CD4-positive, alpha-beta T cell treated with Interleukin-1 beta for 1 hour (primary cell): Measurements from ENCODE around the gene HSPBP1.
A peak's percentile ranks its signal among the peaks of the same experiment; 100 is the strongest.
"Not testable (repeated sequence)": the region's sequence is repeated elsewhere in the genome, so short reads cannot be mapped to it uniquely, and the experiment has no call there.

ENCODE experiments used
- DNase-seq, 2 donors: peaks; one replicate each; pipeline ENCODE4 v3.0.0-alpha.2; 2020 to 2022

The HSPBP1 gene

DNA sequence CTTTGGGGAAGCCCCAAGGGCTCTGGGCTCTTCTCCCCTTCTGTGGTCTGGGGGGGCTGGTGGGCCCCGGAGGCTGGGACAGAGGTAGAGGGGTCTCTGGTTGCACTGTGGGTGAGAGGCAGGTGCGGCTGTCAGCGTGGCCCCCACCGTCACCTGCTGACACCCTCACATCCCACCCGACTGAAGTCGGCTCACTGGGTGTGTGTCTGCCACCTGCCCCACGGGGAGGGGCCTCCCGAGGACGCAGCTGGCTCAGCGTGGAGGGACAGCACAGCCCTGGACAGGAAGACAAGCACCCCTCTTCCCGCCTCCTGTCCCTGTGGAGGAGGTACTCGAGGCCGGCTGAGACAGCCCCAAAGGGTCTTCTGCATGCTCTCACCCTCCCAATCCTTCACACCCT, 49.1 kb downstream of the HSPBP1 start:
- DNase-seq, result no peak

DNA sequence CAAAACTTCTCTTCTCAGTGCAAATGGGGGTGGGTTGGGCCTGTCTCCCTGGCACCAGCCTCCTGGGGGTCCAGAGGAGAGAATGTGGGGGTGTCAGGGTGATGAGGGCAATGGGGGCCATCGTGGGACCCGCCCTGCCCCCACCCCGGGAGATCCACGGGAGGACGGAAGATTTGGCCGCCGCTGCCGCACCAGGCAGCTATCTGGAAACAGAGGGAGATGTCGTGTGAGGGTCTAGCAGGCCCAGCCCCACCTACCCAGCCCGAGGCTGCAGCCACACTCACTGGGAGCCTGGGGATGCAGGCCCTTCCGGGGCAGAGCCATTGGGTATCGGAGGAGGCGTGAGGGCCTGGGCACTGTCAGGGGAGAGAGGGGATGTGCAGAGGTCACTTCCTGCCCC, 49.6 kb downstream of the HSPBP1 start:
- no peak for DNase-seq

DNA sequence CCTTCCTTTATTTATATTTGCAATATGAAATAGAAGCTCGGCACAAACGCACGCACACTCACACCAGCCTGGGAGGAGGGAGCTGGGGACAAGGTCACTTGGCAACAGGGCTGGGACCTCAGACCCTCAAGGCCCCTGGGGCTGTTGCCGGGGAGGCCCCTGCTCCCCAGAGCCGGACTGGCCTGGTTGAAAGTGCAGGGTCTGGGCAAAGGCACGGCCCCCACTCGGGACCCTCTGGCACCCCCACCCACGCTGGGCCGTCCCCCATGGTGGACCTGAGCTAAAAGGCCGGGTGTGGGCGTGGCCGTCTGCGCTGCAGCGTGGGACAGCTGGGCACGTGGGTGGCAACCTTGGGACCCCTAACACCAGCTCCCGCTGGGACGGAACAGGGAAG, 50.1 kb downstream of the HSPBP1 start:
- no peak for DNase-seq

DNA sequence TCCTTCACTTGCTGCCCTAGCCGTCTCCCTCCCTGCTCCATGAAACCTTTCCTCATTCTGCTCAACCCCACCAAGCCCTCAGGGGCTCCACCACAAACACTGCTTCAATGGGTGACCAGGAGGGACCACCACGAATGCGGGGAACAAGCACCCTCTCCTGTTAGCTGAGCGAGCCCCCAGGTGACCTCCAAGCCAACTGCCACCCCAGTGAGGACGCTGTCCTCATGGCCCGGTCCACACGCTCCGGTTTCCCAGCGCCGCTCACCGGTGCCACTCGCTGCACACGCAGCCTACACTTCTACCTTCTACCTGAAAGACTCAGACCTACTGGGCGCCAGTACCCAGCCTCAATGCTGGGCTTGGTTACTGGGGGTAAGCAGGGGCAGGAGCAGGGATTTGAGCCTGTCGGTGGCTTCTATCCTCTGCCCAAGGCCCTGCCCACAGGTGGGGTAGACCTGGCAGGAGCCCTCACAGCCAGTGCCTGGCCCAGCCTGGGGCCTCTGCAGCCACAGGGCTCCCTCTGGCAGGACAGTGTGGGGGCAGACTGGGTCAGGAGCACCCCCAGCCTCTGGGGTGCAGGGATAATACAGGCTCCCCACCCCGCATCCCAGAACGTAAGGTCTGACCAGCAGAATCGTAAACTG, 50.6 kb downstream of the HSPBP1 start:
- no peak for DNase-seq

DNA sequence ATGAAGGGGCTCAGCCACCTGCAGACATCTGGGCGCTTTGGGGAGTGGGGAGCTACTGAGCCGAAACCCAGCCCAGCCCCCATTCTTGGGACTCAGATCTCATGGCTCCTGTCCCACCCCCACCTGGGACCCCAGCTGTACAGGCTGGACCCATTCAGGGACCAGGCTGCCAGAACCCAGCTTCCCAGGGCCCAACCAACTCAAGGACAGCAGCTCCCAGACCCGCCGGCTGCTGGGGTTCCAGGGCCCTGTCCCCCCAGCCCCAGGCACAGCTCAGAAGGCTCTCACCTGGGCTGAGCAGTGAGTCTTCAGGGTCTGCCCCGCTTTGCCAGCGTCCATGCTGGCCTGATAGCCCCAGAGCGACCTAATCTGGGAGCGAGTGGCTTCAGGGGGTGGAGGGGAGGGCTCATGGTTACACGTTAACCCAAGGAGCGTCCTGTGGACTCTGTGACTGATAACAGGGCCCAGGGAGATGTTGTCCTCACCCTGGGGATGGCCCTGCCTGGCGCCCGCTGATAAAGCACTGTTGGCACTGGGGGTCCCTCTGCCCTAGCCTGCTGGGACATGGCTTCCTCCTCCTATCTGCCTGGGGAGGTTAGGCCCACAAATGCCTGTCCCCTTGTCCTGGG, 51.4 kb downstream of the HSPBP1 start, which contains the start of gene TMEM86B:
Gene TMEM86B, minus strand, starts transcription at position 361 of the 629 bp plus-strand sequence. Its CDS starts 22 bp downstream, at position 339.
- DNase-seq, result no peak

DNA sequence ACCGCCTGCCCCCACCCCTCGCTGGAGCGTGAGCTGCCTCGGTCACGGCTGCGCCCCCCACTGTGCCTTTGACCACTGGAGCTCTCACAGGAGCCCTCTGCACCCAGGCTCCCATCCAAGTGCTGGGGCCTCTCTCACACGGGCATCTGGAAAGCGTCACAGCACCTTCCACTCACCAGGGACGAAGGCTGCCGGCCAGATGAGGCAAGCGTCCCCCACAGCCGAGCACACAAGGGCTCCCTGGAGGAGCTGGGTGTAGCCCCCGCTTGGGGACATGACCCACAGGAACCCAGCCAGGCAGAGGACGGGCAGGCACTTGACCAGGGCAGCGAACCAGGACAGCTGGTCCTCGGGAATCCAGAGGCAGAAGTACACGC, 51.9 kb downstream of the HSPBP1 start:
- no peak for DNase-seq

DNA sequence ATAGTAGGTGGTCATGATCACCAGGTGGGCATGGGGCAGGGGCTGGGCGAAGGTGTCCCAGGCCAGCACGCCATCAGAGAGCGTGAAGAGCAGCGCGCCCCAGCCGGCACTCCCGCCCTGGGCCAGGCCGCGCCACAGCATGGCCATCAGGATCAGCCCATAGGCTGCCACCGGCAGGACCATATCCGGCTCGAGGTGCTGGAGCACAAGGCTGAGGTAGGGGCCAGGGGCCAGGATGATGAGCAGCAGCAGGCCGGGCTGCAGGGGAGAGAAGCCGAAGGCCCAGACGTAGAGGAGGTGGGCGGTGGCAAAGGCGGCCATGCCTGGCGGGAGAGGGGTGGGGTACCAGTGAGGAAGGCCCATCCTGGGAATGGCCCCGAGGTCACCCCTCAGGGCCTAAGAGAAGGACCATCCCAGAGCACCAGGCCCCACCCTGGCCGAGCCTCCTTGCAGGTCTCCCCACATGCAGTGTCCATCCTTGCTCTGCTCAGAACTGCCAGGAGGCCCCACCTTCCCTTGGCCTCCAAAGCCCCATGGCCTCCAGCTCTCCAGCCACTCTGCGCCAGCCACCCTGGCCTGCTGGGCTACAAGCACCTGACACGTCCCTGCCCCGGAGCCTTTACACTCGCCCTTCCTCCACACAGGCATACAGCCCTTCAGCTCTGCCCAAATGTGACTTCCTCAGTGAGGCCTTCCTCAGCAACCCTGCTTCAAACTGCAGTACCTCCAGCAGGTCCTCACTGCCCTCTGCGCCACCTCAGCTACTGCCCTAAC, 52.5 kb downstream of the HSPBP1 start:
- no peak for DNase-seq

DNA sequence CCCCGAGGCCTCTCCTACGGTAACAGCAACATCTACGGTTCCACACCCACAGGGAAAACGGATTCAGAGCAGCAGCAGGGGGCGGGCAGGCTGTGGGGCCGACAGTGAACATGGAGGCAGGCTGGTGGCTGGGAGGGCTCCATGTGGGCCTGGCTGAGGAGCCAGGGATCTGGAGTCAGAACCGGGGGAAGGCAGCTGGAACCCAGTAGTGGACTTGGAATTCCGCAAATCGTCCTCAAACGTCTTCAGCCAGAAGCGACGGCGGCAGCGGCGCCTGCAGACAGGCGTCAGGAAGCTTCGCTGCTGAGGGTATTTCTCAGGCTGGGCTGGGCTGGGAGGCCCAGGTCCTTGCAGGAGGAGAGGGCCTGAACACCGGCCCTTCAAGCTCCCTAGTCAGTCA, 53.1 kb downstream of the HSPBP1 start:
- DNase-seq, result no peak

DNA sequence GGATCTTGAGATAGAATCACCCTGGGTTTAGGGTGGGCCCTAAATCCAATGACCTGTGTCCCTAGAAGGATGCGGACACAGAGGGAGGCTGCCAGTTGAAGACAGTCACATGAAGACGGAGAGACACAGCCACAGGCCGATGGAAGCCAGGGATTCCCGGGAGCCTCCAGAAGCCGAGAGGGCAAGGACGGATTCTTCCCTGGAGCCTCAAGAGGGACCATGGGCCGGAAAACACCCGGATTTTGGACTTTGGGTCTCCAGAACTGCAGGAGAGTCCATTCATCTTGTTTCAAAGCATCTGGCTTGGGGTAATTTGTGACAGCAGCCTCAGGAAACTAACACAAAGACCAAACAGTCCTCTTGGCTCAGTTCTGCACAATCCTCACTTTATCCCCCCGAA, 53.6 kb downstream of the HSPBP1 start:
- DNase-seq, result no peak

DNA sequence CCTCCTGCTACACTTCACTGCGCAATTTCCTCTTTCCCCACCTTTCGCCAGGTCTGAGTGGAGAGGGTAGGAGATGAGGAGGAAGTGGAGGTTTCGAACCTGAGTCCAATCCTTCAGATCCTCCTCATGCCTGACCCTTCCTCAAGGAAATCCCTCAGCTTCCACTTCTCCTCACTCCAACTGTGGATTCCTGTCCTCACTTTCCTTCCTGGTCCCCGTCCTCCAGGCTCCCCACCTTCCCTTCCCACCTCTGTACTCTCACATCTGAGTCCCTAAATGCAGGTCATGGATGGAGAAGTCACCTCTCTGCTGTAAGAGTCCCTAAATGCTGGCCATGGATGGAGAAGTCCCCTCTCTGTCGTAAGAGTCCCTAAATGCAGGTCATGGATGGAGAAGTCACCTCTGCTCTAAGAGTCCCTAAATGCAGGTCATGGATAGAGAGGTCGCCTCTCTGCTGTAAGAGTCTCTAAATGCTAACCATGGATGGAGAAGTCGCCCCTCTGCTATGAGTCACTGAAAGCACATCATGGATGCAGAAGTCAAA, 54.4 kb downstream of the HSPBP1 start:
- DNase-seq, result no peak

DNA sequence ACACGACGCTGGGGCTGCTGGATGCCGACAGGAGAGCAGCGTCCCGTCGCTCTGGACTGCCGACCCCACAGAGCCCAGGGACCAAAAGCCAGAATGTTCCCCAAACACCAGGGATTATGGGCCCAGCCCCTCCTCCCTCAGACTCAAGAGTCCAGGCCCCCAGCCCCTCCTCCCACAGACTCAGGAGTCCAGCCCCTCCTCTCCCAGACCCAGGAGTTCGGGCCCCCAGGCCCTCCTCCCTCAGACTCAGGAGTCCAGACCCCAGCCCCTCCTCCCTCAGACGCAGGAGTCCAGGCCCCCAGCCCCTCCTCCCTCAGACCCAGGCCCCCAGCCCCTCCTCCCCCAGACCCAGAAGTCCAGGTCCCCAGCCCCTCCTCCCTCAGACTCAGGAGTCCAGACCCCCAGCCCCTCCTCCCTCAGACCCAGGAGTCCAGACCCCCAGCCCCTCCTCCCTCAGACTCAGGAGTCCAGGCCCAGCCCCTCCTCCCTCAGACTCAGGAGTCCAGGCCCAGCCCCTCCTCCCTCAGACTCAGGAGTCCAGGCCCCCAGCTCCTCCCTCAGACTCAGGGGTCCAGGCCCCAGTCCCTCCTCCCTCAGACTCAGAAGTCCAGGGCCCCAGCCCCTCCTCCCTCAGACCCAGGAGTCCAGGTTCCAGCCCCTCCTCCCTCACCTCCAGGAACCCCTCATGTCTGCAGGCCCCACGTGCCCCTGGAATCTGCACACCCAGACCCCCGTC, 55.1 kb downstream of the HSPBP1 start:
- DNase-seq, result not testable (repeated sequence)

DNA sequence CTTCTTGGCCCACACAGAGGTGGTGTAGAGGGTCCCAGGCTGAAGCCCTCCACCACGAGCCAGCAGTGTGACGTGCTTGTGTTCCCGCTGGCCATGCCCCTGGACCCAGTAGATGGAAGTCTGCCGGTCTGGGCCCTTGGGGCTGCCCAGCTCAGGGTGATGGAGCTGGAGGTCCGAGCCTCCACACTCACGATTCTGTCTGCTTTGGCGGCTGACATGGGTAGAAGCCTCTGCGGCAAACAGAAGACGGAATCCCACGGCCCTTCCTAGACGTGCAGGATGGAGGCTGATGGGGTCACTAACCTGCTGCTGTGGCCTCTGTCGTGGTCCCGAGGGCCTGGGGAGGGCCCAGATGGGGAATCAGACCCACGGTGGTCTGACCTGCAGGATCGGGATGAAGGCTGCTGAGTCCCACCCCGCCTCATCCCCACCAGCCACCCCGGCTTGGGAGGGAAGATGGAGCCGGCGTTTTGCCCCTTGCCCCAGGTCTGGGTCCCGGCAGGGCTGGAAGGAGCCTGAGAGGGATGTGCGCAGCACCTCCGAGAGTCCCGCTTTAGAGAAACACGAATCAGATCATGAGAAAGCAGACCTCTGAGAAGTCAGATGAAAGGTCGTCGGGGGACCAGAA, 55.8 kb downstream of the HSPBP1 start:
- no peak for DNase-seq

DNA sequence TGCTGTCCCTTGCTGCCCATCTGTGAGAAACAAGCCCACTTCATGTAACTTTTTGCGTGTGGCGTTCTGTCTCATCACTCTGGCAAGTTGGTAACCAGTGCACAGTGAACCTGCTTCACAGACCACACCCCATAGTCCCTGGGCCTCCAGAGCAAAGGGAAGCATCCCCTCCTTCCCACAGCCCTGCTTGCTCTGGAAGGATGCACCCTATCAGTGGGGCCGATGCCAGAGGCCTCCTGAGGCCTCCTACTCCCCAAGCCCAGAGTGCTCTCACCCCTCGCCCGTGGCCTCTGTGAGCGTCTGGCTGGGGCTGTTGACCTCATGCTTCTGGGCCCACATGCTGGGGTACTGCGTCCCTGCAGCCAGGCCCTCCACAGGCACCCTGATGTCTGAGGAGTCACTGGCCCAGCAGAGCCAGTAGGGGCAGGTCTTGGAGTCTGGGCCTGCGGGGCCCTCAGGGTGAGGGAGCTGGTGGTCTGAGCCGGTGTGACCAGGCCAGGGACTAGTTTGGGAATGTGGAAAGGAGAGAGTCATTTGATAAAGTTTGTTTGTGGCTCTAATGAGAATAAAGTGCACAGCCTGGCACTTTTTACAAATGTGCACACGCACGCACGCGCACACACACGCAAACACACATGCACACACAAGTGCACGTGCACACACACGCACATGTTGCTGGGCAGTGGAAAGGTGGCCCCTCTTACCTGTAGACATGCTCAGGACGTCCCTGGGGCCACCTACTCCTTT, 56.4 kb downstream of the HSPBP1 start:
- DNase-seq, result no peak

DNA sequence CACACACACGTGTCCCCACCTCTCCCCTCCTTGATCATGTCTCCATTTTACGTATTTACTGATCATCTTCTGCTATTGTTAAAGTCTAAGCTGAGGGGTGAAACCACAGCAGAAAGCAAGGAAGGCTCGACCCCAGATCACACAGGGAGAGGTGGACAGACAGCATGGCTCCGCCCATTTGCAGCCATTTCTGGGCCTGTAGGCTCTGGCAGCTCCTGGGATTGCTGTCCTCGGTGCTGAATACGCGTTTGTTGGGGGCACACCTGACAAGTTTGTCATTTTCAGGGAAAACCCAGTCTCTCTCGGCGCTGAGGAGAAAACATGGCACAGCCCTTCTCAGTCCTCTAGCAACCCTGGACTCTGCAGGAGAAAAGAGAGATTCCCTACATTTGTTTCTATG, 59.4 kb downstream of the HSPBP1 start:
- DNase-seq, result no peak

DNA sequence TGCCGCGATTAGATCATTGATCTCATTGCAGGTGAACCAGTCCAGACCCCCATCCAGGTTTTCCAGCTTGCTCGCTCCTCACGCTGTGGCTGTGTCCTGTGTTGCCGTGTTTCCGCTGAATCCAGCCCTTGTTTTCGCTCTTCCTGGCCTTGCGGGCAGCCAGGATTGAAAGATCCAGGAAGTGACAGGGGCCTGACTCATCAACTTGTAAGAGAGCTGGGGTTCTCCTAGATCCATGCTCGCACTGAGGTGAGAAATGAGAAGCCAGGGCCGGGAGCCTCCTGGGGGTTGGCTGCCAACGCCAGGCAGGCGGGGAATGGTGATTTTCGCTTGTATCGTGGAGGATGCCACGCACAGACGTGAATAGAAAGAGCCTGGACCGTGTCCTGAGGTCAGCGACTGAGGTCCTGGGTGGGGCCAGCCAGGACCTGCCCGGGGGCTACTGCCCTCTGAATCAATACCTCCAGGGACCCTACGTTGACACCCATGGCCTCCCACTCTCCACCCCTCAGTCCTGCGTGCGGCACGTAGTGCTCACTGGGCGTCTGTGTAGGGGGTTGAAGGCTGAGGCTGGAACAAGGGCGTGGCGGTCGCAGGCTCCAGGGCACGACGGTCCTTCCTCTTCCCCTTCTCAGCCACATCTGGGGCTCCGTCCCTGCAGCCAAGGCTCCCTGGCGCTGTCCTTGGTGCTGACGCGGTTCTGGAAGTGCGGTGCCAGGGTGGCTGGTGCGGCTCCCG, 63.3 kb downstream of the HSPBP1 start:
- DNase-seq, result peak; percentile 37 to 63

DNA sequence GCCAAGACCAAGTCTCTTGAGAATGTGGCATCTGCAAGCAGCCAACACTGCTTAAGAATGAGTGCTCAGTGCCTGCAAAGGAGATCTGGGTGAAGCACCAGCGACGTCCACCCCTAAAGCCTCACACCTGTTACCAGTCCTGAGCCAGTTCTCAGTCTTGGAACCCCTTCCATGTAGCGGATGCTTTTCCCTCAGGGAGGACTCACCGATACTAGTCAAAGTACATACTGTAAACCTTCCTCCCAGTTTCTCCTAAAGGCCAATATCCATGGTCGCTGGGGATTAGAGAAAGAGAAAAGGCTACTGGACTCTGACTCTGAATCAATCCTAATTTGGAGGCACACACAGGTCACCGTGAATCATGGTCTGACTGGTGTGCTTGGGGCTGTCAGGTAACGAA, 66.4 kb downstream of the HSPBP1 start:
- no peak for DNase-seq

DNA sequence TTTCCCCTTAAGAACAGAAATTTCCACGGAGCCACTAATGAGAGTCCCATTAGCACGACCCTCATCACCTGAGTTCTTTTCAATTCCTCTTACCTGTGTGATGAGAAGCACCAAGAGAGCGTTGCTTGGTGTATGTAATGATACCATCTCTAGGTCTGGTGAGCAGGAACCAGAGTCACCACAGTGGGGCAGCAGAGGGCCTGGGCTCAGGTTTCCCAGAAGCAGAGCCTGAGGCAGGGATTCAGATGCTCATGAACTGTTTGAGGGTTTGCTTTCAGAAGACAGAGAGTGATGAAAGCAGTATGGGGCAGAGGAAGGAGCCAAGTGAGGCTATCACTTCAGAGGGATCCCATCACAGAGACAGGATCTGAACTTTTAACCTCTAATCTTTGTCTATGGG, 67.5 kb downstream of the HSPBP1 start:
- DNase-seq, result peak; percentile 41 to 44
